B cell (primary cell): ENCODE results near the gene DPY19L1. TPM values are rescaled to one million over a fixed set of nuclear protein-coding genes. Genes with fewer than 3 reads are reported as not detected.
"Not testable (repeated sequence)": the region's sequence is repeated elsewhere in the genome, so short reads cannot be mapped to it uniquely, and the experiment has no call there.

Source experiments
- ATAC-seq: fragments of 200-7000 bp; cut with Tn5 transposase; one replicate; pipeline ENCODE4 v1.10.0; 2021; ENCODE audit warnings: low read depth, mild to moderate bottlenecking, moderate number of reproducible peaks, moderate library complexity
- CTCF ChIA-PET: fragments of 350-600 bp; sonication (Branson Sonifier 250); formaldehyde crosslinking; loops from one replicate; lab custom pipeline; 2021; ENCODE audit warnings: antibody characterized with exemption, inconsistent platforms; lab: Charles Lee
- POLR2A ChIA-PET: fragments of 350-600 bp; sonication (Branson Sonifier 250); formaldehyde crosslinking; loops from one replicate; lab custom pipeline; 2021; ENCODE audit warnings: antibody characterized with exemption; lab: Charles Lee
- DNase-seq: peaks from one replicate; pipeline ENCODE4 v3.0.0; 2013
- H2AFZ ChIP-seq: 2 replicates; pipeline ENCODE4 v1.6.1; 2012; ENCODE audit warnings: mild to moderate bottlenecking, low read depth, low read length; ENCODE audit not compliant: insufficient read depth, poor library complexity, severe bottlenecking
- H3K27ac ChIP-seq, 2 donors: 1 replicate in 1 of 2; 2 replicates in 1 of 2; pipeline ENCODE4 v1.5.1; 2012 to 2013; ENCODE audit warnings: low read length in 2 of 2, mild to moderate bottlenecking in 2 of 2, moderate library complexity in 1 of 2
- H3K27me3 ChIP-seq, 4 experiments: fragments of 200-600 bp in 1 of 4; sonication (generic) in 1 of 4; replicated peaks in 1 of 4; 1 replicate in 2 of 4; 2 replicates in 2 of 4; pipeline versions ENCODE4 v1.6.1 to v1.7.0; 2013 to 2016; ENCODE audit warnings: low read length in 3 of 4, mild to moderate bottlenecking in 2 of 4, mixed read lengths in 1 of 4, moderate library complexity in 1 of 4; ENCODE audit not compliant: insufficient read depth in 4 of 4, control insufficient read depth in 3 of 4; ENCODE audit errors: control extremely low read depth in 1 of 4
- H3K36me3 ChIP-seq, 2 experiments: replicated peaks in 1 of 2; 1 replicate in 1 of 2; 2 replicates in 1 of 2; pipeline versions ENCODE4 v1.6.1 to v1.7.1; 2013; ENCODE audit warnings: low read length in 1 of 2; ENCODE audit not compliant: insufficient read depth in 2 of 2, control insufficient read depth in 1 of 2; ENCODE audit errors: control extremely low read depth in 1 of 2, extremely low read depth in 1 of 2
- H3K4me1 ChIP-seq, 2 donors: fragments of 200-600 bp in 1 of 2; sonication (generic) in 1 of 2; 1 replicate in 1 of 2; 2 replicates in 1 of 2; pipeline versions ENCODE4 v1.5.1 to v1.6.1; 2013 to 2017; ENCODE audit warnings: low read length in 2 of 2; ENCODE audit not compliant: control insufficient read depth in 2 of 2, insufficient read depth in 2 of 2
- H3K4me2 ChIP-seq: replicated peaks from 2 replicates; pipeline ENCODE3; 2012; ENCODE audit warnings: mild to moderate bottlenecking, low read depth, low read length; ENCODE audit not compliant: poor library complexity, severe bottlenecking
- H3K4me3 ChIP-seq, 5 experiments: fragments of 200-600 bp in 1 of 5; sonication (generic) in 1 of 5; 1 replicate in 3 of 5; 2 replicates in 2 of 5; pipeline versions ENCODE4 v1.5.1 to v1.7.0; 2011 to 2016; ENCODE audit warnings: low read length in 4 of 5, mild to moderate bottlenecking in 4 of 5, low read depth in 2 of 5, control low read depth in 1 of 5, moderate library complexity in 1 of 5; ENCODE audit not compliant: insufficient read depth in 1 of 5; ENCODE audit errors: control extremely low read depth in 1 of 5, extremely low read depth in 1 of 5
- H3K79me2 ChIP-seq: fragments of 200-600 bp; sonication (generic); one replicate; pipeline ENCODE4 v1.6.0; 2016; ENCODE audit warnings: low read length; ENCODE audit not compliant: control insufficient read depth, insufficient read depth
- H3K9ac ChIP-seq: fragments of 200-600 bp; sonication (generic); 2 replicates; pipeline ENCODE4 v1.6.1; 2017; ENCODE audit warnings: mild to moderate bottlenecking, low read length, moderate library complexity
- H3K9me3 ChIP-seq, 3 donors: one replicate each; pipeline versions ENCODE4 v1.6.1 to v1.7.1; 2013; ENCODE audit warnings: low read length in 2 of 3; ENCODE audit not compliant: control insufficient read depth in 2 of 3, insufficient read depth in 1 of 3; ENCODE audit errors: control extremely low read depth in 1 of 3
- H4K20me1 ChIP-seq: 2 replicates; pipeline ENCODE4 v1.6.0; 2012; ENCODE audit warnings: mild to moderate bottlenecking, low read length; ENCODE audit not compliant: insufficient read depth, control insufficient read depth, poor library complexity, severe bottlenecking
- H3K27ac Mint-ChIP-seq: one replicate; pipeline ENCODE4 v1.8.0; 2021; ENCODE audit warnings: mixed read lengths
- H3K27me3 Mint-ChIP-seq: one replicate; pipeline ENCODE4 v1.8.0; 2021; ENCODE audit warnings: mixed read lengths
- H3K4me1 Mint-ChIP-seq: one replicate; pipeline ENCODE4 v1.8.0; 2021; ENCODE audit warnings: mixed read lengths
- H3K4me3 Mint-ChIP-seq: one replicate; pipeline ENCODE4 v1.8.0; 2021; ENCODE audit warnings: mixed read lengths
- H3K9me3 Mint-ChIP-seq: one replicate; pipeline ENCODE4 v1.8.0; 2022; ENCODE audit warnings: mixed read lengths; ENCODE audit not compliant: insufficient read depth
- CTCF ChIP-seq: fragments of 200-600 bp; IDR thresholded peaks from one replicate; pipeline ENCODE4 v1.8.0; 2022; ENCODE audit warnings: antibody characterized with exemption, mild to moderate bottlenecking
- EZH2 ChIP-seq: IDR thresholded peaks from 2 replicates; pipeline ENCODE4 v1.6.1; 2012; ENCODE audit warnings: borderline replicate concordance, low read depth, mild to moderate bottlenecking, moderate library complexity, low read length; ENCODE audit not compliant: insufficient read depth, poor library complexity, severe bottlenecking
- WGBS: methylation state at CpG from one replicate; pipeline ENCODE4 v1.1.5; 2013; ENCODE audit warnings: missing lambda C conversion rate; ENCODE audit not compliant: insufficient coverage; 5-methylcytosine and 5-hydroxymethylcytosine counted together
- intact Hi-C: fragments of 100-400 bp; cut with micrococcal nuclease; formaldehyde crosslinking; loops from one replicate; pipeline ENCODE4 v1.10.0; 2022
- polyA plus RNA-seq: library from polyadenylated mRNA; depleted of rRNA; stranded (reverse); fragments of >200 nt; gene quantifications from 2 replicates; pipeline ENCODE4 v1.2.3, GENCODE V29; 2012
- total RNA-seq, 2 donors: library from RNA; stranded (reverse); fragments of 120-200 nt in 1 of 2; gene quantifications; 1 replicate in 1 of 2; 2 replicates in 1 of 2; pipeline versions ENCODE4 v1.2.3 to v1.2.4, GENCODE V29; 2013 to 2022

Gene DPY19L1
- total and polyA plus RNA-seq, 2 donors (not counting 1 experiment from before 2014, with no cell fraction given) = 2.0 to 13.0 TPM

GRCh38 chr7:34966504-34966903 lies 70.8 kb downstream of the DPY19L1 start:
- CTCF ChIA-PET = not testable (repeated sequence)

GRCh38 chr7:34958021-34958420 lies 79.3 kb downstream of the DPY19L1 start:
- no peak overlapping the region for H3K27ac Mint-ChIP-seq
- POLR2A ChIA-PET = no interaction called here
- H3K27me3 Mint-ChIP-seq = no peaks in the 10 kb centered on the region
- H3K9me3 ChIP-seq = no peaks in the 10 kb centered on the region
- H3K4me3 ChIP-seq = no peak overlapping the region
- DNase-seq (no peak), ATAC-seq (no peak)
- no peak for TF ChIP-seq CTCF
- no peak for TF ChIP-seq EZH2
- no peak overlapping the region for H3K4me3 Mint-ChIP-seq
- peaks cover 0 to 3% of the 10 kb centered on the region in 2 experiments for H3K36me3 ChIP-seq
- no peak overlapping the region for H3K4me2 ChIP-seq
- H2AFZ ChIP-seq = no peak overlapping the region
- H3K27ac ChIP-seq = no peak overlapping the region
- H3K9ac ChIP-seq = no peak overlapping the region
- CTCF ChIA-PET = no interaction called here
- no peaks in the 10 kb centered on the region for H4K20me1 ChIP-seq
- H3K4me1 ChIP-seq = no peaks in the 10 kb centered on the region
- H3K27me3 ChIP-seq = no peaks in the 10 kb centered on the region
- H3K4me1 Mint-ChIP-seq = no peaks in the 10 kb centered on the region
- no peaks in the 10 kb centered on the region for H3K9me3 Mint-ChIP-seq
- no CpG with 5 or more reads among the region's 1 CpG for WGBS
- intact Hi-C loops = no loop called here
- no peaks in the 10 kb centered on the region for H3K79me2 ChIP-seq

More at GRCh38 chr7:34966504-34966903, 70.8 kb downstream of the DPY19L1 start:
- H4K20me1 ChIP-seq, H3K27me3 ChIP-seq, H3K9me3 Mint-ChIP-seq, ATAC-seq, H2AFZ ChIP-seq, H3K27ac Mint-ChIP-seq, H3K27ac ChIP-seq, DNase-seq, intact Hi-C loops, H3K36me3 ChIP-seq, POLR2A ChIA-PET, H3K4me3 Mint-ChIP-seq, H3K4me2 ChIP-seq, H3K79me2 ChIP-seq, H3K4me1 Mint-ChIP-seq, H3K4me1 ChIP-seq, H3K4me3 ChIP-seq, H3K27me3 Mint-ChIP-seq, H3K9me3 ChIP-seq, H3K9ac ChIP-seq: not testable (repeated sequence)
- 100% methylated on average over 1 of the region's 3 CpGs for WGBS
